Astrocyte of the spinal cord (primary cell): ENCODE measurements around the gene TRAIP.

Source experiments
- DNase-seq: peaks from one replicate; pipeline ENCODE4 v3.0.0; 2011; ENCODE audit warnings: low read depth, low spot score
- H3K4me3 ChIP-seq: 2 replicates; pipeline ENCODE4 v1.5.1; 2011; ENCODE audit warnings: low read depth, mild to moderate bottlenecking, low read length, moderate library complexity
- CTCF ChIP-seq: IDR thresholded peaks from 2 replicates; pipeline ENCODE4 v1.5.1; 2012; ENCODE audit warnings: low read depth, mild to moderate bottlenecking, low read length, inconsistent platforms
- in situ Hi-C: cut with HindIII; loops from 2 replicates; pipeline ENCODE4 v1.10.0; 2017; ENCODE audit warnings: low sequenced_read_pairs

Gene TRAIP

DNA sequence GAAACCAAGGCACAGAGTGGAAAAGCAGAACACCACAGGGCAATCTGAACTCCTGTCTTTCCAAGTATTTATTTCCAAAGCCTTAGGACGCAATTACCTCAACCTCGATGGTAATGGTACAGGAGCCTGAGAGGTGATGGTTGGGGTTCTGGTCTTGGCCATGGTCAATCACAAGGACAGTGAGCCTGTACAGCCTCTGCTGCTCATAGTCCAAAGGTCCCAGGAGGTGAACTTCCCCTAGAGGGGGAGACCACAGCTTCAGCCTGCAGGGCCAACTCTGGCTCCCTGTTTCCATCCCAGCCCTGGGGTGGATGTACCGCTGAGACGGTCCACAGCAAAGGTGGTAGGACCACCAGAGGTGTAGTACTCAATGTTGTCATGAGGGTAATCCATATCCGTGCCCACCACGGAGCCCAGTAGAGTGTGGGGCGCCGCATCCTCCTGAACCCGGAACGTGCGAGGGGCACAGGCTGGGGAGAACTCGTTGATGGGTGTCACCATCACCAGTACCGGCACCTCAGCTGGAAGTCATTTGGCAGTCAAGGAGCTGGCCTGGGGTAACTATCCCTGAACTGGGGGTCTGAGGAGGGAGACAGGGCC is 62.8 kb downstream of the TRAIP start:
- DNase-seq, result no peak
- H3K4me3 ChIP-seq, result no peak overlapping the region
- in situ Hi-C loops, result no loop called here
- no peak for TF ChIP-seq CTCF

- no peak for TF ChIP-seq CTCF
- no peak for DNase-seq
- no peak overlapping the region for H3K4me3 ChIP-seq
- in situ Hi-C loops, result no loop called here
Observed at GRCh38 chr3:49792371-49793150, 63.8 kb downstream of the TRAIP start.

- in situ Hi-C loops, result no loop called here
- no peak for DNase-seq
- H3K4me3 ChIP-seq, result no peak overlapping the region
- TF ChIP-seq CTCF, result no peak
Observed at GRCh38 chr3:49791571-49791970, 64.8 kb downstream of the TRAIP start.

DNA sequence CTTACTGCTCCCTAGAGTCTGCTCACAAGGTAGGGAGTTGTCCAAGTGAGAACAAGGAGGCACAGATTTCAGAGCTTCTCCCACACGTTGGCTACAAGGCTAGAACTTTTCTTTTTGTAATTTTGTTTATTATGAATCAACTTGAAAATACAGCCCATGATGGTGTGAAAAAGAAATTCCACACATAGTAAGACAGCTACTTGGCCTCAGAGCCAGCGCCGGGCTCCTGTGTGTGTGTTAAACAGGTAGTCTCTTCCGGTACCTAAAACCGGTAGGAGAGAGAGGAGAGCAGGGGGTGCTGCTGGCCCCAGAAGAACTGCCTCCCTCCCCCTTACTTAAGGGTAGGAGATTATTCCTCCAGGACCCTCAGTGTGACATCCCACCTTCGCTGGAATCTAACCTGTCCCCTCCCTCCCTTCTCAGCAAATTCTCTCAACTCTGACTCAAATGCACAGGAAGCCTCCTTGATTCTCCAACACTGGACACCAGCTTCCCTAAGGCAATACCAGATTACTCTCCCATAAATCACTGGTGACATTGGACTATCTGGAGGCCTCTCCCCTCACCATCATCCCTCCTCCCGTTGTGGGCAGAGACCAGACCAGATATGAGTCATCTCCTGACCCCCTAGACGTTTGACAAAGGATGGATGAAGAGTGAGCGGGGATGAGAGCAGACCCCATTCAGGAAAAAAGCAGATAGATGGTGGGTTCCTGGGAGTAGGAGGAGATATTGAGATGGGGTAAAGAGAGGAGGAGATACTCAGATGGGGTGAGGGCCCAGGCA is 65.5 kb downstream of the TRAIP start:
- in situ Hi-C loops, result no loop called here
- H3K4me3 ChIP-seq, result no peak overlapping the region
- no peak for TF ChIP-seq CTCF
- no peak for DNase-seq

DNA sequence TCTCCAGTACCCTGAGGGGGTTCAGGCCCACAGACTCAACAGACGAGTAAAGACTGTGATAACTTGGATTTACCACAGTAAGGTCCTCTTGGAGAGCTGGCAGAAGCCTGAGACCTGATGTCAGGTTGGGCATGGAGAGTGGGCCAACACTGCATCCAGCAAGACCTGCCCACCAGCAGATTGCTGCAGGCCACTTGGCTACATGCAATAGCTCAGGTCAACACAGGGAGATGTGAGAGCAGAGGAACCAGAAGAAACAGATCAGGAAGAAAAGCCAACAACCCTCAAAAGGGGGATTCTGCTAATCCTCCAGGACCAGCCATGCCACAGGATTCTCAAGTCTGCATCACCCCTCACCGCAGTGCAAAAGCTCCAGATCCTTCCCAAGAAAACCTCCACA is 68.3 kb downstream of the TRAIP start:
- in situ Hi-C loops, result no loop called here
- no peak for DNase-seq
- TF ChIP-seq CTCF, result no peak

GRCh38 chr3:49787536-49787935 is 68.8 kb downstream of the TRAIP start:
- TF ChIP-seq CTCF, result no peak
- no peak for DNase-seq
- in situ Hi-C loops, result no loop called here
- H3K4me3 ChIP-seq, result no peak overlapping the region

More for the DNA sequence above, 68.3 kb downstream of the TRAIP start:
- no peak overlapping the region for H3K4me3 ChIP-seq
